ENCODE results near the gene TAC4. TPM values are rescaled to one million over a fixed set of nuclear protein-coding genes. Genes with fewer than 3 reads are reported as not detected.

Gene TAC4
- total and polyA plus RNA-seq, 2 of the 13 experiments (the other 11 are each of a cell fraction or from before 2014, with no cell fraction given) = not detected

GRCh38 chr17:49788478-49789242 is 59.2 kb downstream of the TAC4 start, which contains the start of gene KAT7 (continued):
- TF ChIP-seq HMG20B (CRISPR knock-in tag; conservative IDR thresholded peaks at IDR 0.05) (no peak; the same call in 1 of the 2 replicates), KDM4B (CRISPR knock-in tag; IDR thresholded peaks at IDR 0.05) (peak; percentile 81), ETV5 (CRISPR knock-in tag; IDR thresholded peaks at IDR 0.05; ENCODE audit: borderline replicate concordance) (peak; percentile 87), ZIK1 (CRISPR knock-in tag; IDR thresholded peaks at IDR 0.05; ENCODE audit: borderline replicate concordance, low read depth) (no peak), ZNF331 (CRISPR knock-in tag; IDR thresholded peaks at IDR 0.05) (no peak), NR2C2 (CRISPR knock-in tag; IDR thresholded peaks at IDR 0.05; ENCODE audit: borderline replicate concordance) (peak; percentile 92), ZNF274 (CRISPR knock-in tag; IDR thresholded peaks at IDR 0.05) (peak; percentile 85), SUZ12 (IDR thresholded peaks at IDR 0.05; ENCODE audit: low read depth, low read length) (peak; percentile 74), JUND (CRISPR knock-in tag; IDR thresholded peaks at IDR 0.05) (0 out of 2 replicates have a peak, but pooled peaks have one; percentile 27), ZKSCAN8 (CRISPR knock-in tag; IDR thresholded peaks at IDR 0.05; ENCODE audit: borderline replicate concordance) (peak; percentile 63; the same call in 1 of the 2 replicates), E2F5 (CRISPR knock-in tag; conservative IDR thresholded peaks at IDR 0.05) (peak; percentile 88; the same call in 1 of the 2 replicates), PRMT3 (CRISPR knock-in tag; IDR thresholded peaks at IDR 0.05; ENCODE audit: borderline replicate concordance, low read depth) (no peak)
- TF ChIP-seq, protein P1, sequence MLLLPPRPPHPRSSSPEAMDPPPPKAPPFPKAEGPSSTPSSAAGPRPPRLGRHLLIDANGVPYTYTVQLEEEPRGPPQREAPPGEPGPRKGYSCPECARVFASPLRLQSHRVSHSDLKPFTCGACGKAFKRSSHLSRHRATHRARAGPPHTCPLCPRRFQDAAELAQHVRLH (CRISPR knock-in tag; IDR thresholded peaks at IDR 0.05; ENCODE audit: borderline replicate concordance, low read depth) = peak; percentile 94
- TF ChIP-seq, protein P2, sequence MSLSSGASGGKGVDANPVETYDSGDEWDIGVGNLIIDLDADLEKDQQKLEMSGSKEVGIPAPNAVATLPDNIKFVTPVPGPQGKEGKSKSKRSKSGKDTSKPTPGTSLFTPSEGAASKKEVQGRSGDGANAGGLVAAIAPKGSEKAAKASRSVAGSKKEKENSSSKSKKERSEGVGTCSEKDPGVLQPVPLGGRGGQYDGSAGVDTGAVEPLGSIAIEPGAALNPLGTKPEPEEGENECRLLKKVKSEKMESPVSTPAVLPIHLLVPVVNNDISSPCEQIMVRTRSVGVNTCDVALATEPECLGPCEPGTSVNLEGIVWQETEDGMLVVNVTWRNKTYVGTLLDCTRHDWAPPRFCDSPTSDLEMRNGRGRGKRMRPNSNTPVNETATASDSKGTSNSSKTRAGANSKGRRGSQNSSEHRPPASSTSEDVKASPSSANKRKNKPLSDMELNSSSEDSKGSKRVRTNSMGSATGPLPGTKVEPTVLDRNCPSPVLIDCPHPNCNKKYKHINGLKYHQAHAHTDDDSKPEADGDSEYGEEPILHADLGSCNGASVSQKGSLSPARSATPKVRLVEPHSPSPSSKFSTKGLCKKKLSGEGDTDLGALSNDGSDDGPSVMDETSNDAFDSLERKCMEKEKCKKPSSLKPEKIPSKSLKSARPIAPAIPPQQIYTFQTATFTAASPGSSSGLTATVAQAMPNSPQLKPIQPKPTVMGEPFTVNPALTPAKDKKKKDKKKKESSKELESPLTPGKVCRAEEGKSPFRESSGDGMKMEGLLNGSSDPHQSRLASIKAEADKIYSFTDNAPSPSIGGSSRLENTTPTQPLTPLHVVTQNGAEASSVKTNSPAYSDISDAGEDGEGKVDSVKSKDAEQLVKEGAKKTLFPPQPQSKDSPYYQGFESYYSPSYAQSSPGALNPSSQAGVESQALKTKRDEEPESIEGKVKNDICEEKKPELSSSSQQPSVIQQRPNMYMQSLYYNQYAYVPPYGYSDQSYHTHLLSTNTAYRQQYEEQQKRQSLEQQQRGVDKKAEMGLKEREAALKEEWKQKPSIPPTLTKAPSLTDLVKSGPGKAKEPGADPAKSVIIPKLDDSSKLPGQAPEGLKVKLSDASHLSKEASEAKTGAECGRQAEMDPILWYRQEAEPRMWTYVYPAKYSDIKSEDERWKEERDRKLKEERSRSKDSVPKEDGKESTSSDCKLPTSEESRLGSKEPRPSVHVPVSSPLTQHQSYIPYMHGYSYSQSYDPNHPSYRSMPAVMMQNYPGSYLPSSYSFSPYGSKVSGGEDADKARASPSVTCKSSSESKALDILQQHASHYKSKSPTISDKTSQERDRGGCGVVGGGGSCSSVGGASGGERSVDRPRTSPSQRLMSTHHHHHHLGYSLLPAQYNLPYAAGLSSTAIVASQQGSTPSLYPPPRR (CRISPR knock-in tag; IDR thresholded peaks at IDR 0.05; ENCODE audit: borderline replicate concordance) = no peak
- TF ChIP-seq, protein P3, sequence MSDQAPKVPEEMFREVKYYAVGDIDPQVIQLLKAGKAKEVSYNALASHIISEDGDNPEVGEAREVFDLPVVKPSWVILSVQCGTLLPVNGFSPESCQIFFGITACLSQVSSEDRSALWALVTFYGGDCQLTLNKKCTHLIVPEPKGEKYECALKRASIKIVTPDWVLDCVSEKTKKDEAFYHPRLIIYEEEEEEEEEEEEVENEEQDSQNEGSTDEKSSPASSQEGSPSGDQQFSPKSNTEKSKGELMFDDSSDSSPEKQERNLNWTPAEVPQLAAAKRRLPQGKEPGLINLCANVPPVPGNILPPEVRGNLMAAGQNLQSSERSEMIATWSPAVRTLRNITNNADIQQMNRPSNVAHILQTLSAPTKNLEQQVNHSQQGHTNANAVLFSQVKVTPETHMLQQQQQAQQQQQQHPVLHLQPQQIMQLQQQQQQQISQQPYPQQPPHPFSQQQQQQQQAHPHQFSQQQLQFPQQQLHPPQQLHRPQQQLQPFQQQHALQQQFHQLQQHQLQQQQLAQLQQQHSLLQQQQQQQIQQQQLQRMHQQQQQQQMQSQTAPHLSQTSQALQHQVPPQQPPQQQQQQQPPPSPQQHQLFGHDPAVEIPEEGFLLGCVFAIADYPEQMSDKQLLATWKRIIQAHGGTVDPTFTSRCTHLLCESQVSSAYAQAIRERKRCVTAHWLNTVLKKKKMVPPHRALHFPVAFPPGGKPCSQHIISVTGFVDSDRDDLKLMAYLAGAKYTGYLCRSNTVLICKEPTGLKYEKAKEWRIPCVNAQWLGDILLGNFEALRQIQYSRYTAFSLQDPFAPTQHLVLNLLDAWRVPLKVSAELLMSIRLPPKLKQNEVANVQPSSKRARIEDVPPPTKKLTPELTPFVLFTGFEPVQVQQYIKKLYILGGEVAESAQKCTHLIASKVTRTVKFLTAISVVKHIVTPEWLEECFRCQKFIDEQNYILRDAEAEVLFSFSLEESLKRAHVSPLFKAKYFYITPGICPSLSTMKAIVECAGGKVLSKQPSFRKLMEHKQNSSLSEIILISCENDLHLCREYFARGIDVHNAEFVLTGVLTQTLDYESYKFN (CRISPR knock-in tag; conservative IDR thresholded peaks at IDR 0.05) = peak; percentile 44

All from HepG2 (cell line).